IMR-90 (cell line): ENCODE results near the gene NAGPA. TPM values are rescaled to one million over a fixed set of nuclear protein-coding genes. Genes with fewer than 3 reads are reported as not detected.

ENCODE experiments used
- ATAC-seq: fragments of 200-7000 bp; cut with Tn5 transposase; 2 replicates; pipeline ENCODE4 v1.9.1; 2020; ENCODE audit warnings: low read depth, mild to moderate bottlenecking, moderate library complexity
- BruUV-seq: library from RNA; stranded (reverse); fragments of 400-500 nt; replicated peaks from 2 replicates; lab custom pipeline; 2021; lab: Mats Ljungman, UMichigan
- CTCF ChIA-PET: fragments of 300-600 bp; formaldehyde crosslinking; extraction: SDS; loops from one replicate; lab custom pipeline; 2021; ENCODE audit warnings: antibody characterized with exemption; lab: Yijun Ruan, JAX
- POLR2A ChIA-PET: fragments of 300-600 bp; sonication (Branson Sonifier 250); formaldehyde crosslinking; loops from one replicate; lab custom pipeline; 2022; ENCODE audit warnings: antibody characterized with exemption; ENCODE audit not compliant: unreplicated experiment; lab: Charles Lee
- DNase-seq: peaks from one replicate; pipeline ENCODE4 v3.0.0; 2013
- H2AFZ ChIP-seq: replicated peaks from 2 replicates; pipeline ENCODE3; 2013; ENCODE audit warnings: low read length, mild to moderate bottlenecking; ENCODE audit not compliant: poor library complexity
- H2AK5ac ChIP-seq: 2 replicates; pipeline ENCODE4 v1.6.1; 2013; ENCODE audit warnings: low read depth, low read length, inconsistent platforms
- H2AK9ac ChIP-seq: replicated peaks from 2 replicates; pipeline ENCODE3; 2013; ENCODE audit warnings: mild to moderate bottlenecking, low read depth, low read length, moderate library complexity; ENCODE audit not compliant: poor library complexity
- H2BK120ac ChIP-seq: 2 replicates; pipeline ENCODE4 v1.6.1; 2013; ENCODE audit warnings: low read depth, low read length, inconsistent platforms
- H2BK15ac ChIP-seq: 3 replicates; pipeline ENCODE4 v1.6.1; 2013; ENCODE audit warnings: low read depth, low read length, inconsistent platforms
- H2BK20ac ChIP-seq: 2 replicates; pipeline ENCODE4 v1.6.1; 2013; ENCODE audit warnings: low read depth, mild to moderate bottlenecking, inconsistent platforms, low read length, moderate library complexity
- H2BK5ac ChIP-seq: 2 replicates; pipeline ENCODE4 v1.6.1; 2013; ENCODE audit warnings: mild to moderate bottlenecking, low read depth, low read length, inconsistent platforms; ENCODE audit not compliant: poor library complexity, severe bottlenecking
- H3K14ac ChIP-seq: replicated peaks from 2 replicates; pipeline ENCODE4 v1.6.1; 2013; ENCODE audit warnings: low read depth, low read length, inconsistent platforms
- H3K18ac ChIP-seq: 2 replicates; pipeline ENCODE4 v1.6.1; 2013; ENCODE audit warnings: low read depth, low read length, control low read depth
- H3K23ac ChIP-seq: 2 replicates; pipeline ENCODE4 v1.6.1; 2013; ENCODE audit warnings: low read depth, low read length, inconsistent platforms
- H3K27ac ChIP-seq: 2 replicates; pipeline ENCODE4 v1.5.1; 2013; ENCODE audit warnings: mild to moderate bottlenecking, control low read depth, low read length; ENCODE audit not compliant: insufficient read depth
- H3K27me3 ChIP-seq: 2 replicates; pipeline ENCODE4 v1.6.1; 2013; ENCODE audit warnings: low read length; ENCODE audit not compliant: control insufficient read depth, insufficient read depth
- H3K36me3 ChIP-seq: 2 replicates; pipeline ENCODE4 v1.6.1; 2013; ENCODE audit warnings: low read length, mixed read lengths; ENCODE audit not compliant: control insufficient read depth, insufficient read depth
- H3K4ac ChIP-seq: 2 replicates; pipeline ENCODE4 v1.6.1; 2013; ENCODE audit warnings: low read depth, low read length, inconsistent platforms
- H3K4me1 ChIP-seq: 2 replicates; pipeline ENCODE4 v1.6.1; 2013; ENCODE audit warnings: low read length, mixed read lengths; ENCODE audit not compliant: control insufficient read depth, insufficient read depth
- H3K4me2 ChIP-seq: 2 replicates; pipeline ENCODE4 v1.6.1; 2013; ENCODE audit warnings: low read depth, mild to moderate bottlenecking, control low read depth, low read length, moderate library complexity
- H3K4me3 ChIP-seq: 2 replicates; pipeline ENCODE4 v1.5.1; 2013; ENCODE audit warnings: low read depth, mild to moderate bottlenecking, control low read depth, low read length, moderate library complexity; ENCODE audit not compliant: insufficient read depth
- H3K56ac ChIP-seq: 2 replicates; pipeline ENCODE4 v1.6.1; 2013; ENCODE audit warnings: low read length, inconsistent platforms; ENCODE audit not compliant: insufficient read depth; ENCODE audit errors: extremely low read depth
- H3K79me1 ChIP-seq, 2 experiments: 2 replicates each; pipeline ENCODE4 v1.6.1; 2013; ENCODE audit warnings: low read length in 2 of 2, inconsistent platforms in 1 of 2, low read depth in 1 of 2
- H3K9ac ChIP-seq: 2 replicates; pipeline ENCODE4 v1.6.1; 2013; ENCODE audit warnings: low read depth, low read length, control low read depth
- H3K9me1 ChIP-seq: 2 replicates; pipeline ENCODE4 v1.6.1; 2013; ENCODE audit warnings: low read length, inconsistent platforms; ENCODE audit not compliant: insufficient read depth
- H3K9me3 ChIP-seq: 2 replicates; pipeline ENCODE4 v1.6.1; 2013; ENCODE audit warnings: low read length; ENCODE audit not compliant: control insufficient read depth, insufficient read depth
- H4K20me1 ChIP-seq: 2 replicates; pipeline ENCODE4 v1.6.1; 2013; ENCODE audit warnings: low read length, inconsistent platforms; ENCODE audit not compliant: insufficient read depth
- H4K5ac ChIP-seq: 2 replicates; pipeline ENCODE4 v1.6.1; 2013; ENCODE audit warnings: mild to moderate bottlenecking, low read depth, low read length, control low read depth
- H4K8ac ChIP-seq, 2 experiments: 2 replicates each; pipeline ENCODE4 v1.6.1; 2013; ENCODE audit warnings: low read depth in 2 of 2, low read length in 2 of 2, control low read depth in 1 of 2, inconsistent platforms in 1 of 2
- H4K91ac ChIP-seq: 2 replicates; pipeline ENCODE4 v1.6.1; 2013; ENCODE audit warnings: low read depth, low read length, inconsistent platforms; ENCODE audit not compliant: insufficient read depth
- POLR2A ChIP-seq: IDR thresholded peaks from 2 replicates; pipeline ENCODE4 v1.6.1; 2012; ENCODE audit warnings: mild to moderate bottlenecking, low read depth, low read length
- WGBS, 2 experiments: methylation state at CpG; one replicate each; pipeline versions ENCODE4 v1.1.5 to v1.1.7; 2013; ENCODE audit warnings: missing lambda C conversion rate in 2 of 2; ENCODE audit not compliant: insufficient read length in 1 of 2; ENCODE audit errors: extremely low coverage in 2 of 2; 5-methylcytosine and 5-hydroxymethylcytosine counted together
- dilution Hi-C: fragments of 300-500 bp; cut with HindIII; formaldehyde crosslinking; loops from one replicate; pipeline ENCODE4 v1.14.3; 2018; ENCODE audit warnings: low sequenced_read_pairs; ENCODE audit not compliant: unreplicated experiment
- in situ Hi-C: fragments of 300-500 bp; cut with MboI; formaldehyde crosslinking; loops from 3 replicates; pipeline ENCODE4 v1.14.3; 2019; ENCODE audit warnings: low sequenced_read_pairs, inconsistent platforms, mixed read lengths
- intact Hi-C: fragments of 100-400 bp; cut with micrococcal nuclease; formaldehyde crosslinking; loops from 2 replicates; pipeline ENCODE4 v1.10.0; 2022
- polyA plus RNA-seq, 3 experiments: library from polyadenylated mRNA; depleted of rRNA; stranded (reverse); fragments of >200 nt; gene quantifications; 2 replicates each; pipeline ENCODE4 v1.2.3, GENCODE V29; 2012; ENCODE audit warnings: low replicate concordance in 1 of 3
- total RNA-seq: library from RNA; depleted of rRNA; stranded (reverse); fragments of >200 nt; gene quantifications from 2 replicates; pipeline ENCODE4 v1.2.3, GENCODE V29; 2012
- TF ChIP-seq, protein P1 (sequence below): fragments of 150-350 bp; IDR thresholded peaks from 2 replicates; pipeline ENCODE4 v1.6.1; 2017; ENCODE audit warnings: mild to moderate bottlenecking, antibody characterized with exemption, low read length, low read depth

NAGPA gene
- total and polyA plus RNA-seq, 2 of the 4 experiments (the other 2 are of a cell fraction), result 6.5 to 12.2 TPM

DNA sequence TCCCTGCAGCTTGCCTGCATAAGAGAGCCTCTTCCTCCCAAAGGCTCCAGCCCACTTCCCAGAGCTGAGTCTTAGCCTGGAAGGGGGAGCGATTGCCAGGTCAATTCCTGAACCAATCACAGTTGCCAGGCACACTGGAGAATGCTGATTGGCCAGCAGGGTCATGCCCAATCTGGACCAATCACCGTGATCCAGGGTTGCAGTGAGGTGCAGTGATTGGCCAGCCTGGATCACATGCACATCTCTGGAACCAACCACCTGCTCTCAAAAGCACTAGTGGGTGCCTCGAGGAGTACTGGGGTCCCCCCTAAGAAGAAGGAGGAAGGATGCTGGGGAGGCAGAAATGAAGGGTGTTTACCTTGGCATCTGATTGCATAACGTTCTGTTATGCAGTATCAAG is 18.4 kb downstream of the NAGPA start:
- H3K9ac ChIP-seq, result no peak overlapping the region
- TF ChIP-seq, protein P1, sequence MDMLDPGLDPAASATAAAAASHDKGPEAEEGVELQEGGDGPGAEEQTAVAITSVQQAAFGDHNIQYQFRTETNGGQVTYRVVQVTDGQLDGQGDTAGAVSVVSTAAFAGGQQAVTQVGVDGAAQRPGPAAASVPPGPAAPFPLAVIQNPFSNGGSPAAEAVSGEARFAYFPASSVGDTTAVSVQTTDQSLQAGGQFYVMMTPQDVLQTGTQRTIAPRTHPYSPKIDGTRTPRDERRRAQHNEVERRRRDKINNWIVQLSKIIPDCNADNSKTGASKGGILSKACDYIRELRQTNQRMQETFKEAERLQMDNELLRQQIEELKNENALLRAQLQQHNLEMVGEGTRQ, result 0 out of 2 replicates have a peak, but pooled peaks have one; percentile 18
- TF ChIP-seq POLR2A, result no peak
- ChIA-PET POLR2A (no interaction called here), CTCF (no interaction called here)
- no peak overlapping the region for H3K27ac ChIP-seq
- H3K18ac ChIP-seq, result no peak overlapping the region
- H3K23ac ChIP-seq, result no peak overlapping the region
- H3K9me3 ChIP-seq, result no peaks in the 10 kb centered on the region
- dilution Hi-C loops (no loop called here), intact Hi-C loops (no loop called here), in situ Hi-C loops (no loop called here)
- no peak overlapping the region for H2BK20ac ChIP-seq
- H4K91ac ChIP-seq, result no peak overlapping the region
- peaks cover 27% of the 10 kb centered on the region for H3K27me3 ChIP-seq
- no peak overlapping the region for H4K5ac ChIP-seq
- H3K4me3 ChIP-seq, result no peak overlapping the region
- no peak overlapping the region for H2BK120ac ChIP-seq
- H3K36me3 ChIP-seq, result no peaks in the 10 kb centered on the region
- H3K4me2 ChIP-seq, result no peak overlapping the region
- no TSS peak for BruUV-seq
- H3K4ac ChIP-seq, result no peak overlapping the region
- DNase-seq (no peak), ATAC-seq (peak; percentile 24; the same call in 1 of the 2 replicates)
- no peak overlapping the region for H2AFZ ChIP-seq
- no peak overlapping the region for H2AK9ac ChIP-seq
- H2BK15ac ChIP-seq, result no peak overlapping the region
- WGBS, 2 experiments, result 29% methylated on average over 1 of the region's 4 CpGs; no CpG with 5 or more reads in 1 of the 2 experiments
- no peak overlapping the region for H2BK5ac ChIP-seq
- H2AK5ac ChIP-seq, result no peak overlapping the region
- H3K9me1 ChIP-seq, result no peaks in the 10 kb centered on the region
- no peaks in the 10 kb centered on the region for H3K79me1 ChIP-seq
- H3K56ac ChIP-seq, result no peak overlapping the region
- H3K14ac ChIP-seq, result no peak overlapping the region
- no peak overlapping the region for H4K8ac ChIP-seq
- H4K20me1 ChIP-seq, result no peaks in the 10 kb centered on the region
- no peaks in the 10 kb centered on the region for H3K4me1 ChIP-seq
